IPS-NIHi11 (cell line): ENCODE results near the gene CHAD.
"Not testable (repeated sequence)": the region's sequence is repeated elsewhere in the genome, so short reads cannot be mapped to it uniquely, and the experiment has no call there.

ENCODE experiments used
- DNase-seq: peaks from one replicate; pipeline ENCODE4 v3.0.0; 2012; ENCODE audit warnings: mixed read lengths, low spot score

CHAD gene

DNA sequence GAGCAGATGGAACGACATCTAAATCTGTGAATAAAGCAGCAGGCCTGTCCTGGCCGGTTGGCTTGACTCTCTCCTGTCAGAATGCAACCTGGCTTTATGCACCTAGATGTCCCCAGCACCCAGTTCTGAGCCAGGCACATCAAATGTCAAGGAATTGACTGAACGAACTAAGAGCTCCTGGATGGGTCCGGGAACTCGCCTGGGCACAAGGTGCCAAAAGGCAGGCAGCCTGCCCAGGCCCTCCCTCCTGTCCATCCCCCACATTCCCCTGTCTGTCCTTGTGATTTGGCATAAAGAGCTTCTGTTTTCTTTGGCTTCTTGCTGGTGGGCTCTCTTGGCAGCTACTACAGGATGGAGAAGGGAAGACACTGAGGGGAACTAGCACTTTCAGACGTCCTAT lies 5.8 kb upstream of the CHAD start:
- DNase-seq = no peak

DNA sequence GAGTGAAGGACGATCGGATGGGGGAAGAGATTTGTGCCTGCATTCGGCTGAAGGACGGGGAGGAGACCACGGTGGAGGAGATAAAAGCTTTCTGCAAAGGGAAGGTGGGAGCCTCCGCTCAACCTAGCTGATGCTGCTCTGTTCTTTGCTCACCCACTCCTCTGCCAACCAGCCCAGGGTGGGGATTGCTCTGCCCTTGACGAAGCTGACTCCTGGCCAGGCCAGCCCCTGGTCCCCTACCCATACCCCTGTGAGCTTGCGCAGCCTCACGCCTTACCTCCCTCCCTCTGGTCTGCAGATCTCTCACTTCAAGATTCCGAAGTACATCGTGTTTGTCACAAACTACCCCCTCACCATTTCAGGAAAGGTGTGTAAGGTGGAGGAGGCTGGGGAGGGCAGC lies 5.2 kb upstream of the CHAD start:
- no peak for DNase-seq

DNA sequence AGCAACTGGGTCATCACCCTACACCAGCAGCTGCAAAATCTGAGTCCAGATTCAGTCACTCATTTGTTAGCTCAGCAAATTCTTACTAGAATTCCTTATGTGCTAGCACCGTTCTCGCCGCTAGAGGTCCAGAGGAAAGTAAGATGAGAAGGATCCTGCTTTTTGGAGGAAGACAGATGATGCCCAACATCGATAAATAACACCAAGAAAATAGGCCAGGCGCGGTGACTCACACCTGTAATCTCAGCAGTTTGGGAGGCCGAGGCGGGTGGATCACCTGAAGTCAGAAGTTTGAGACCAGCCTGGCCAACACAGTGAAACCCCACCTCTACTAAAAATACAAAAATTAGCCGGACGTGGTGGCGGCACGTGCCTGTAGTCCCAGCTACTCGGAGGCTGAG lies 4.1 kb upstream of the CHAD start:
- not testable (repeated sequence) for DNase-seq

DNA sequence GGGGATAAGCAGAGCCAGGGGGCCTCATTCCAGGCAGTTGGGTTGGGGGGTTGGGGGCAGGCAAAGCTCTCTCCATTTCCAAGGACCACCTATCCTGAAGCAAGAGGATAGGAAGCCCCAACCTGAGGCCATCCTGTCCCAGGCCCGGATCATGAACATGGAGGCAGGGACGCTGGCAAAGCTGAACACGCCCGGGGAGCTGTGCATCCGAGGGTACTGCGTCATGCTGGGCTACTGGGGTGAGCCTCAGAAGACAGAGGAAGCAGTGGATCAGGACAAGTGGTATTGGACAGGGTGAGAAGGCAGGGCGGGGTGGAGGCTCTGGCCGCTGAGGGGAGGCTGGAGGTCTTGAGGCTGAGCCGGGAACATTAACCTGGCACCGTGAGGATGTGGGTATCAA lies 3.6 kb upstream of the CHAD start:
- no peak for DNase-seq

DNA sequence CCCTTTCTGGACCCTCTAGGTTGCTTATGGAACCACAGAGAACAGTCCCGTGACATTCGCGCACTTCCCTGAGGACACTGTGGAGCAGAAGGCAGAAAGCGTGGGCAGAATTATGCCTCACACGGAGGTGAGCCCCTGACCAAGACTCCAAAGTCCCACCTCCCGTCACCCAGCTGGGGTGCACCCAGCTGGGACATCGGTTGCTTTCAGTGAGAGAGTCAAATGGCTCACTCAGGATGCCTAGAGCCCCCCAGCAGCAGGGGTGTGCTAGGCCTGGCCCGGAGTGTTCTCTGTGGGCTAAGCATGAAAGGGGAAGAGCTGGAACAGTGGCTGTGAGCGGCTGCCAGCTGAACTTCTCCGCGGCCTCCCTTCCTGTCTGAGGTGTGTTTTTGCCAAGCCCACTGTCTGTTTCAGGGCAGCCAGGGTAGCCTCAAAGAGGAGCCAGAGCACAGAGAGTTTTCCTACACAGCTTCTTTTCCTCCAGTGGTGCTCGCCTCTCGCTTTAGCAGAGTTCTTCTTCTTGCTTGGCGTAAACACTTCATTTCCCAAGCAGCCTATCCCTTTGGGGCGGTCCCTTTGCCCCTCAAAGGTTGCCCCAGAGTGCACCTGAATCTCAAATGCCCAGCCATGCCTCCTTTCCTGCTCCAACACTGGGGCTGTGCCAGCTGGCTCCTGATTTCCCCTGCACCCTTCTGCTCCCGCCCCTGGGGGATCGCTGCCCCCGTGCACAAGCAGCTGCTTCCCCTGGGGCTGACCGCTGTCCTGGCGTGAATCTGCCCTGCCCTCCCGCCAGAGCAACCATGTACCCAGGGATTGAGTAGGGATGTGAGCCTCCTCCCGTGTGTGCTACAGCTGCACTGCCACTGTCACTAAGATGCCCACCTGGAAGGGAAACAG lies 2.6 kb upstream of the CHAD start:
- DNase-seq = no peak

DNA sequence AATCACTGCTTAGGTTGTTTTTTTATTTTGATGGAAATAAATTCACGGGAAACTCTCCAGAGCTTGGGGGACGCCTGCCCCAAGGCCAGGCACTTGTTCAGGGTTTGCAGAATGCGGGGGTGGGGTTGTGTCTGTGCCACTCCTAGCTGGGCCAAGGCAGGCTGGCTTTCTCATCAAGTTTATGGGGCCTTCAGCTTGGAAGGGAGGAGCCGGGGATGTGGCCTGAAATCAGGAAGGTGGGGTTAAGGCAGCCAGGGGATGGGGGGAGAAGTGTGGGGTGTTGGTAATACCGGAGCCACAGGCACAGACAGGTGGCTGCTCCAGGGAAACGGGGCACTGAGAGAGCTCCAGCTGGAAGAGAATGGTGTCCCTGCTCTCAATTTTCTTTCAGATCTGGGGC lies 1.7 kb upstream of the CHAD start:
- no peak for DNase-seq

DNA sequence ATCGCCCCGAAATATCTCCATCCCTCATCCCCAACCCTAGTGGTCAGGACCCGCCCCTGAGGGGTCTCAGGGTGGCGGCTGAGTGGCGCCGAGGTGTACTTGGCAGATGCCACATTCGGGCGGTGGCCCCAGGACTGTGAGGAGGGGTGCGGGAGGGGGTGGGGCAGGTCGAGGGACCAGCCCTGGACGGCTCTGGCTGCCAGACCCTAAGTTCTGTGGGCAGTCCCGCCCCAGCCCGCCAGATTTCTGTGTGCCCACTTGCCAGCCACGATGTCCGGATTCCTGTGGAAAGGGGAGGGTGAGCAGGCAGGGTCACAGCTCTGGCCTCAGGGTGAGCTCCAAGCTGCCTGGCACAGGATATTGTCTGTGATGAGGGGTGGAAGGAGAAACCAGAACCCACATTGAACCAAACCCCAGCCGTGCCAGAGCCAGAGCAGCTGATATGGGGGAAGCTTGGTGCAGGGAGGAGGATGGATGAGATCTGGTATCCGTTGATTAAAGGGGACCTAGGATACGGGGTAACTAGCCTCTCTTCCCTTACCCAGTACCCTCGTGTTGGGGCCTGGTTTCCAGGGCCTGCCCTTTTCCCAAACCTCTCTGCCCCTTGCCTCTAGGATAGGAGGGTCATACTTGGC lies 1.1 kb upstream of the CHAD start:
- no peak for DNase-seq

DNA sequence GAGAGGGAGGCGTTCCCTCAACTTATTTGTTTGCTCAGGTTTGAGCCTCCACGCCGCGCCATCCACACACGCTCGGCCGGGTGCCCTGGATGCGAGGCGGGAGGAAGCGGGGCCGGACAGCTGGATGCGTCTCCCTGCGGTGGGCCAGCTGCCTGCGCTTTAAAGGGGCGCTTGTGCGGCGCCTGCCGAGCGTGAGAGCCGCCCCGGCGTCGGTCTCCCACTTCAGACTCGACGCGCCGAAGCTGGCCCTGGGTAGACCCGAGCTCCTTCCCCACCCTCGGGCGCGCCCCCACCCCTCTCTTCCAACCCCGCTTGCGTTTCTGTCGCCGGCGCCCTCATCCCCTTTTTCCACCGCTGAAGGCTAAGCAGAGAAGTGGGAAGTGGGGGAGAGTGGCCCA lies 527 bp upstream of the CHAD start:
- DNase-seq = peak; percentile 52

DNA sequence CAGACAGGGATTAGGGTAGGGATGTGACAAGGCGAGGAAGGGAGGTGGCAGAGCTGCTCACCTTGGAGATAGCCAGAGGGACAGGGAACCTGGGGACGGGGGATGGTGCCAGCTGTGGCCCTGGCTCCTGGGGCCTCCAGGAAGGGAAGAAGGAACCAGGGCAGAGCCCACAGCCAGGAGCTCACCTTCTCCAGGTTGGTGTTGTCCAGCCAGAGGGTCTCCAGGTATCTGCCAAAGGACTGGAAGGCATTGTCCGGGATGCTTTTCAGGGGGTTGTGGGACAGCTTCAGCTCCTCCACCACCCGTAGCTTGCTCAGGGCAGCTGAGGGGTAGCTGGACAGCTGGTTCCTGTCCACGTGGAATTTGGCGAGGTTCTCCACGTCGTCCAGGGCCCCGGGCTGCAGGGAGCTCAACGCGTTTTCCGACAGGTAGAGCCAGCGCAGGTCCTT lies 801 bp downstream of the CHAD start:
- no peak for DNase-seq

DNA sequence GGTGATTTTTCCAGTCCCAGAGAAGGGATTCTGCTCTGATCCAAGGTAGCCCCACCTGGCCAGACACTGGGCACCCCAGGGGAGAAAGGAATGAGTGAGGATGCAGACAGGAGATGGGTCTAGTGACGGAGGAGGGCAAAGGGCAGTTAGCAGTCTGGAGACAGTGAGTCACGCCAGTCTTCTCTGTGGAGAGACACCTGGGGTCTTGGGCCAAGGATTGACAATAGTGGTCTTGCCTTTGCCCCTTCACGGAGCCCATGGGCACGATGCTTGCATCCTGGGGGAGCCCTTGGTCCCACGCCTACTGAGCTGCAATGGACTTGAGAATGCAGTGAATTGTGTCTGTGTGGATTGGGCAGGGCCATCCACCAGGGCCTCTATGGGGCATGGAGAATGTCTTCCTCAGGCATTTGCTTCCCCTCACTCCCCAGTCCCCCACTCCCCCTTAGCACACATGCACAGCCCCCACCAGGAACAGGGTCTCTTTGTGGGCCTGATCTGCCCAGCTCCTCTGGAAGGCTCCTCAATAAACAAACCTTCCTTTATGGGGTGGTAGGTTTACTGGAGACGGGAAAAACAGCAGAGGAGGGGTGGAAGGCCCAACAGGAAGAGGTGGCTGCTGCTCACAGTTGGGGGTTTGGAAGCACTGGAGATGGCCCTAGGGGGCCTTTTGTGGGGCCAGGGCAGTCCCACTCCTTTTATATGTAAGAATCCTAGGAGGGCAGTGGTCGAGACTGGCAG lies 1.4 kb downstream of the CHAD start:
- no peak for DNase-seq

DNA sequence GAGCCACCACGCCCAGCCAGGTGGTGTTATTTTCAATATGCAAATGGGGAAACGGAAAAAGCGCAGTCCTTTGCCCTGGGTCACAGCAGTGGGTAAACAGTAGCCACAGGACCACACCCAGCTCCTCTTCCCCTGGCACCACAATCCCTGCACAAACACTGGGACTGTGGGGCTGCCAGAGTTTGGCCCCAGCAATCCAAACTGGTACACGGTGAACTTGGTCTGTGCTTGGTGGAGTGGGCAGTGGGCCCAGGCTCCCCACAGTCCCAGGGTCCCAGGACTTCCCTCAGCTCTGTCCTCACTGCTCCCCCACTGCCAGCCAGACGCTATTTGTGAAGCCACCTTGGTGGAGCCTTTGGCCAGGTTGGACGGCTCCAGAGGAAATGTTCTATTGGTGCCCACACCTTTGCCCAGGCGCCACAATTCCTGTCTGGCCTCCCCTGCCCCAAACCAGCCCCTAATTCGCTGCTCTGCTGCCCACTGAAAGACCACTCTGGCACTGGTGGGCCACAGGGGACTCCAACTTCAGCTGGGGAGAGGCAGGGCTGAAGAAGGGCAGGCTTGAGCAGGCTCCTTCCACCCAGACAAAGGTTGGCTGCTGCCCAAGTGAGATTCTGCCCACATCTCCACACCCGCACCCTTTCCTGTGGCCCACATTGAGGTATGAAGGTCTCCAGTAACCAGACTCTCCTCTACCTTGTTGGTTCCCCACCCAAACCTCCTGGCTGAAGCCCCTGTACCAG lies 2.1 kb downstream of the CHAD start:
- no peak for DNase-seq

DNA sequence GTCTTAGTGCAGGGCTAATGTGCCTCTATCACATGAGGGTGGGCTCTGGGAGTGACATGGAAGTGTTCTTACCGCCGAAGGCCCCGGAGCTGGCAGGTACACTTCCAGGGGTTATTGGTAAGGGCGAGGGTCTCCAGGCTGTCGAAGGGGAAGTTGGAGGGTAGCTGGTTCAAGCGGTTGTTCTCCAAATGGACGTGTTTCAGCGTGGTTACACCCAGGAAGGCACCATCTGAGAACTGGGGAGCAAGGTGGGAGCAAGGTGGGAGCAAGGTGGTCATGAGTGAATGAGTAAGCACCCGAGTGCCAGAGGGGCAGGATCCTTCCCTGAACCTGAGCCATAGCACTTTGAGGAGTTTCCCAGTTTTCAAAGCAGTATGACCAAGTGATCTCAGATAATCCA lies 3.0 kb downstream of the CHAD start:
- no peak for DNase-seq

DNA sequence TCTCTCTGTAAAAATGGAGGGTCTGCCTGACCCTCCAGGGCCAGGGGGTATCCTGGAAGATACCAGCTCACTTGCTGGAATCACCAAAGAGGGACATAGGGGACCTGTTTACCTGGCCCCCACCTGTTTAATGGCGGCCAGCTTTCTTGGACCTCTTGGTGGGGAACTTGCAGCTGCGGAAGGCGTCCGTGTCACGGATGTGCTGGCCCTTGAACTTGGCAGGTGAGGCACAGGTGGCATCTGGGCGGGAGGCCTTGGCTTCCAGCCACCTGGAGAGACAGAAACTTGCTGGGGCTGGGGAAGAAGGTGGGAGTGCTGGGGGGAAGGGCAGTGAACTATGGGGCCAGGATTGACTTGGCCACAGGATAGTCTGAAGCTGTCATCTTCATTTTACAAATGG lies 3.5 kb downstream of the CHAD start:
- no peak for DNase-seq

DNA sequence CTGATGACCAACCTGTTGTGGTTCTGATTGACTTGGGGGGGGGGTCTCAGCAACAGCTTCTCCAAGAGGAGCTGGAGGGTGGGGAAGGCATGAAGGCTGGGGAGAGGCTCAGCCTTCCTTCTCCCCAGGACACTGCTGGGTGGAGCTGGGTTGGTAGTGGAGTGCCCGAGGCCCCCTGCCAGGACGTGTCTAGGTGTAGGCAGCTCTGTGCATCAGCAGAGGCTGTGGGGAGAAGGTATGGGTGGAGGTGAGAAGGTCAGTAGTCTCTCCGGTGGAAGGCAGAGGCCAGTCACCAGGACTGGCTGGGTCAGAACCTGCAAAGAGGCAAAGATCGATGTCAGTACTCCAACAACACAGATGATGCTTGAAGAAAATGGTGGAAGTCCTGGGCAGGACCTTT lies 3.9 kb downstream of the CHAD start:
- no peak for DNase-seq

DNA sequence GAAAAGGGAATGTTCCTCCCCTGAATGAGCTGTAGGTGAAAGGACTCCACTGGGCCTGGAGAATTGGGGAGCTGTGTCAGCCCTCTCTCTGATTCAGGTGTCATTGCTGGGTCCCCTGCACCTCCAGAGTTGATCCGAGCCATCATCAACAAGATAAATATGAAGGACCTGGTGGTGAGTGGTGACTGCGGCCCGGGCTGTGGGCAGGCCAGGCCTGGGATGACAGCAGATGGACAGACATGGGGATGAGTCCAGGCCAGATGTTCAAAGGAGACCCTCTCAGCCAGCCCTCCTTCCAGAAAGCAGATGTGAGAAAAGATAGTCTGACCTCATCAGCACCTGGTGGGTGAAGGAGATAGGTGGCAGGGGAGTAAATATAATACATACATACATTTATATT lies 4.6 kb downstream of the CHAD start:
- DNase-seq = no peak

DNA sequence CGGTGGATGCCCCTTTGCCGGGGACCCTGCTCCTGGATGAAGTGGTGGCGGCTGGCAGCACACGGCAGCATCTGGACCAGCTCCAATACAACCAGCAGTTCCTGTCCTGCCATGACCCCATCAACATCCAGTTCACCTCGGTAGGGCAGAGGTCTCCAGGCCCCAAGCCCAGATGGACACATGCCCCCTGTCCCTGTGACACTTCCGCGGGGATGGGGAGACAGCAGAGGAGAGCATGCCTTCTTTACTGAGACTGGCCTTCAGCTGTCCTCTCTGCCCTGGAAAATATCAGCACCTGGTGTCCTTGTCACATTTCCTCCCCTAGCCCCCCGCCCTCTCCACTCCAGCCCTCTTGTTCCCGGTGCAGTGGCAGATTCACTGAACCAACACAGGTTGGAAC lies 6.2 kb downstream of the CHAD start:
- DNase-seq = no peak

DNA sequence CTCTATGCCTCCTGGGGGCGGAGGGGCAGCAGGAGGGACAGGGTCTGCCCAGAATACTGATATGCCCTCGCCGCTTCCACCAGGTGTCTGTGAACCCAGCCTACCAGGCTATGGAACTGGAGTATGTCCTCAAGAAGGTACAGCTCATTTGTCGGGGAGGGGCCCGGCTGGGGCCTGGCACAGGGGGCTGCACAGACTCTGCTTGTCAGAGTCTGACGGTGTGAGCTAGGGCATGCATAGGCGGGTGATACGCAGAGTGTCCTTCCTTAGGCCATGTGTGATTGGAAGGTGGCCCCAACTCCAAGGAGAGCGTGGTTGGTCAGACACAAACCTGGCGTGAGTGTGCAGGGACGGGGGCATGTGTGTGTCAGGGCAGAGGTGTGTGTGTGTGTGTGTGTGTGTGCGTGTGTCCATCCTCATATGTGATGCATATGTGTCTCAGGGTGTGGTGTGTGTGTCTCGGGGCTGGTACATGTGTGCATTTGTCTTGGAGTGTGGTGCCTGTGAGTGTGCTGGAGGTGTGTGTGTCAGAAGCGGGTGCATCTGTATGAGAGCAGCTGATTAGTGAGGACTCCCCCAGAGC lies 7.0 kb downstream of the CHAD start:
- no peak for DNase-seq

DNA sequence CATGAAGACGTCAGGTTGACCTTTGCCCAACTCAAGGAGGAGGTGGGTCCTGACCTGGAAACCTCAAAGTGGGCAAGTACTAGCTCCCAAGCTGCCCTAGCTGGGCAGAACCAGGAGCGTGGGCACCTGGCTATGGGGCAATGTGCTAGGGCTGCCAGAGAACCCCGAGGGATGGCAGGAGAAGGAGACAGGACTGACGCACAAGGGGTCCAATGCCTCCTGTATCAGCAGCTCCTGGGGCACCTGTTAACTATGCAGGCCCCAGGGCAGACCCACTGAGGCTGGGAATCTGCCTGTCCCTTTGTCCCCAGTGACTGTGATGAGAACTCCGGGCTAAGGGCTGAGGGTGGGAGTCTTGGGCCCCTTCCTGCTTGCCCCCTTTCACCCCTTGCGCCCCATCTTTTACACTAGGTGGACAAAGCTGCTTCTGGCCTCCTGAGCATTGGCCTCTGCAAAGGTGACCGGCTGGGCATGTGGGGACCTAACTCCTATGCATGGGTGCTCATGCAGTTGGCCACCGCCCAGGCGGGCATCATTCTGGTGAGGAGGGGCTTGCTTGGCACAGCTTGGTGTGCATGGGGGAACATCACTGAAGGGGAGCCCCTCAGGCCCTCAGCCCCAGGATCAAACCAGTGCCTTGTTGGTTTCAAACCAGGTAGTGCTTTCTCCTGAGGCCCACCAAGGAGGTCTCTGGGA lies 7.7 kb downstream of the CHAD start:
- DNase-seq = no peak

DNA sequence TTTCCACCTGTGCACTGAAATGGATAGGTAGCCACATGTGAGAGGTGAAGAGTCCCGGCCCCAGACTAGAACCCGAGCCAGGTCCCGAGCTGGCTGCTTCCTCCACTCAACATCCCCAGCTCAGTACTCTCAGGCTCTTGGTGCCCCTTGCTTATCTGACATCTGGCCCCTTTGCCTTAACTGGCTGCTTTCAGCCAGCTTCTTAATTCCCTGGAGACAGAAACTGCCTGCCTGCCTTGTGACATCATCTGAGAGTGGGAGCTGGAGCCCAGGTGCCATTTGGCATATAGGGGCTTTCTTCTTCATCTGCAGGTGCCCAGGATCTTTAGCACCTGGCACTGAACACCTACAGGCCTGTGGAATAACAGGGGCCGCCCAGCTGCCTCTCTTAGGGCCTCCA lies 8.9 kb downstream of the CHAD start:
- no peak for DNase-seq

DNA sequence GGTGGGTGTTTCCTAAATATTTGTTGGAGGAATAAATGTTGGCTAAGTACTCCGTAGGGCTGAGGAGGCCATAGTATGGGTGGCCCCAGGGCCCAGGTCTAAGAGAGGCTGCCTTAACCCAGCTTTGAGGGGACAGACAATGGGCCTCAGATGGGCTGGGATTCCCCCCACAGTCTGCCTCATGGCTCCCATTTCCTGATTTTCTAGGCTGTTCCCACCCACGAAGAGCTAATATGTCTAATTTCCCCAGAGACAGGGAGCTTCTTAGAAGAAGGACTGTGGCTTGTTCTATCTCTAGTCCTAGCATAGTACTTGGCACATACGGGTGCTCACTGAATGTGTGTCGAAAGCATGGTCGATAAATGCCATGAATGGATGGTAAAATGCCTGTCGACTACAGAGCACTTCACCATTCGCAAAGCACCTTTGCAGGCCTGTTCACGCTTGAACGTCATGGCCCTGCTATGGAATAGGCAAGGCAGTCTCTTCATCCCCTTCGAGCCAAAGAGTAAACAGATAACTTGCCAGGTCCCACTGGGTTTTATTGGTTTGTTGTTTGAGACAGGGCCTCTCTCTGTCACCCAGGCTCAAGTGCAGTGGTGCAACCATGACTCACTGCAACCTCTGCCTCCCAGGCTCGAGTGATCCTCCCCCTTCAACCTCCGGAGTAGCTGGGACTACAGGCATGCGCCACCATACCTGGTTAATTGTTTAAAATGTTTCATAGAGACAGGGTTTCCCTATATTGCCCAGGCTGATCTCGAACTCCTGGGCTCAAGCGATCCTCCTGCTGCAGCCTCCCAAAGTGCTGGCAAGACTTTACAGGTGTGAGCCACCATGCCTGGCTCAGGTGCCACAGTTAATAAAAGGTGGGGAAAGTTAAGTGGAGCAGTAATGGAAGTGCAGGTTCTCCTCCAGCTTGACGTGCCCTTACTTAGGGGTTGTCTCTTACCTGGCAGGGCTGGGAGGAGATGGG lies 9.7 kb downstream of the CHAD start:
- no peak for DNase-seq
